HCT116 (cell line): ENCODE data around the gene KCTD1. TPM values are rescaled to one million over a fixed set of nuclear protein-coding genes. Genes with fewer than 3 reads are reported as not detected.
A peak's percentile ranks its signal among the peaks of the same experiment; 100 is the strongest.

Source experiments
- ATAC-seq: fragments of 200-7000 bp; cut with Tn5 transposase; 2 replicates; pipeline ENCODE4 v1.9.1; 2020; ENCODE audit warnings: mild to moderate bottlenecking, moderate library complexity
- BruUV-seq: library from RNA; stranded (reverse); fragments of 400-500 nt; replicated peaks from 2 replicates; lab custom pipeline; 2021; lab: Mats Ljungman, UMichigan
- CTCF ChIA-PET: fragments of 300-600 bp; sonication (Branson Sonifier 250); formaldehyde crosslinking; loops from one replicate; lab custom pipeline; 2021; ENCODE audit warnings: antibody characterized with exemption; lab: Charles Lee
- POLR2A ChIA-PET: fragments of 300-600, 350-600 bp; sonication (Branson Sonifier 250); formaldehyde crosslinking; loops from one replicate; lab custom pipeline; 2021; ENCODE audit warnings: antibody characterized with exemption; lab: Charles Lee
- RAD21 ChIA-PET, 2 experiments: fragments of 300-600 bp; sonication (Branson Sonifier 250); formaldehyde crosslinking; loops; one replicate each; lab custom pipeline; 2023; ENCODE audit warnings: low total read pairs in 2 of 2; ENCODE audit not compliant: uncharacterized antibody in 2 of 2, unreplicated experiment in 2 of 2, low non-redundant PET in 1 of 2; lab: Charles Lee
- DNase-seq: peaks from one replicate; pipeline ENCODE4 v3.0.0-alpha.2; 2010; ENCODE audit warnings: low read depth, low spot score
- H2AFZ ChIP-seq: fragments of 200-600 bp; shearing (Covaris generic), sonication (generic); 2 replicates; pipeline ENCODE4 v1.6.1; 2017; ENCODE audit warnings: low read depth, mixed run types, mixed read lengths, antibody characterized with exemption, low read length; ENCODE audit not compliant: poor library complexity, severe bottlenecking
- H3K27ac ChIP-seq: 2 replicates; pipeline ENCODE4 v1.5.1; 2012; ENCODE audit warnings: low read depth, low read length
- H3K27me3 ChIP-seq: fragments of 200-600 bp; sonication (generic); 2 replicates; pipeline ENCODE4 v1.6.1; 2016; ENCODE audit warnings: mixed run types, low read length, mixed read lengths; ENCODE audit not compliant: insufficient read depth
- H3K36me3 ChIP-seq, 2 experiments: fragments of 200-500 bp in 1 of 2; fragments of 200-600 bp in 1 of 2; sonication (Bioruptor generic) in 1 of 2; sonication (generic) in 1 of 2; 2 replicates each; pipeline versions ENCODE4 v1.5.1 to v1.6.1; 2014 to 2016; ENCODE audit warnings: low read length in 2 of 2, inconsistent platforms in 1 of 2, mixed read lengths in 1 of 2, mixed run types in 1 of 2; ENCODE audit not compliant: insufficient read depth in 2 of 2, control insufficient read depth in 1 of 2
- H3K4me1 ChIP-seq, 2 experiments: fragments of 200-600 bp in 1 of 2; sonication (generic) in 1 of 2; 2 replicates each; pipeline versions ENCODE4 v1.5.1 to v1.6.1; 2012 to 2017; ENCODE audit warnings: low read length in 2 of 2, inconsistent platforms in 1 of 2, mild to moderate bottlenecking in 1 of 2, mixed read lengths in 1 of 2, mixed run types in 1 of 2, moderate library complexity in 1 of 2; ENCODE audit not compliant: insufficient read depth in 2 of 2, control insufficient read depth in 1 of 2
- H3K4me2 ChIP-seq: fragments of 200-600 bp; sonication (generic); 2 replicates; pipeline ENCODE4 v1.6.1; 2017; ENCODE audit warnings: mixed run types, low read length, mixed read lengths
- H3K4me3 ChIP-seq, 2 experiments: fragments of 200-600 bp in 1 of 2; sonication (generic) in 1 of 2; replicated peaks in 1 of 2; 2 replicates each; pipeline ENCODE4 v1.5.1; 2011 to 2016; ENCODE audit warnings: low read length in 2 of 2, control low read depth in 1 of 2, low read depth in 1 of 2, mild to moderate bottlenecking in 1 of 2, mixed read lengths in 1 of 2, mixed run types in 1 of 2
- H3K79me2 ChIP-seq: fragments of 200-600 bp; sonication (generic); 2 replicates; pipeline ENCODE4 v1.6.1; 2017; ENCODE audit warnings: mild to moderate bottlenecking, mixed run types, low read length, moderate library complexity, mixed read lengths; ENCODE audit not compliant: insufficient read depth
- H3K9ac ChIP-seq: fragments of 200-600 bp; sonication (generic); 2 replicates; pipeline ENCODE4 v1.6.1; 2016; ENCODE audit warnings: low read length, mixed read lengths
- H3K9me2 ChIP-seq: fragments of 200-600 bp; sonication (generic), shearing (Covaris generic); 2 replicates; pipeline ENCODE4 v1.6.1; 2017; ENCODE audit warnings: mixed run types, mild to moderate bottlenecking, moderate library complexity; ENCODE audit not compliant: insufficient read depth
- H3K9me3 ChIP-seq, 2 experiments: fragments of 200-500 bp in 1 of 2; fragments of 200-600 bp in 1 of 2; sonication (Bioruptor generic) in 1 of 2; sonication (generic) in 1 of 2; 2 replicates each; pipeline ENCODE4 v1.6.1; 2014 to 2017; ENCODE audit warnings: low read length in 2 of 2, mixed read lengths in 2 of 2, inconsistent platforms in 1 of 2, low read depth in 1 of 2, mild to moderate bottlenecking in 1 of 2, mixed run types in 1 of 2, moderate library complexity in 1 of 2; ENCODE audit not compliant: control insufficient read depth in 1 of 2, insufficient read depth in 1 of 2
- H4K20me1 ChIP-seq: fragments of 200-600 bp; sonication (generic), shearing (Covaris generic); 2 replicates; pipeline ENCODE4 v1.6.1; 2017; ENCODE audit warnings: mixed run types, mild to moderate bottlenecking, moderate library complexity; ENCODE audit not compliant: insufficient read depth
- CBX3 ChIP-seq: IDR thresholded peaks from 2 replicates; pipeline ENCODE4 v1.6.1; 2012; ENCODE audit warnings: low read depth
- CEBPB ChIP-seq: IDR thresholded peaks from 2 replicates; pipeline ENCODE4 v1.6.1; 2012; ENCODE audit warnings: low read depth
- EGR1 ChIP-seq: IDR thresholded peaks from 2 replicates; pipeline ENCODE4 v1.6.1; 2012; ENCODE audit warnings: low read depth
- ELF1 ChIP-seq: IDR thresholded peaks from 2 replicates; pipeline ENCODE4 v1.6.1; 2012; ENCODE audit warnings: low read depth, borderline replicate concordance
- EZH2 ChIP-seq: fragments of 200-600 bp; sonication (generic); IDR thresholded peaks from 2 replicates; pipeline ENCODE4 v1.6.1; 2017; ENCODE audit warnings: antibody characterized with exemption, mixed run types
- JUND ChIP-seq: IDR thresholded peaks from 2 replicates; pipeline ENCODE4 v1.6.1; 2012
- POLR2AphosphoS5 ChIP-seq: IDR thresholded peaks from 2 replicates; pipeline ENCODE4 v1.6.1; 2011; ENCODE audit warnings: mild to moderate bottlenecking, low read depth, low read length, moderate library complexity
- RAD21 ChIP-seq: IDR thresholded peaks from 2 replicates; pipeline ENCODE4 v1.6.1; 2012; ENCODE audit warnings: low read depth, mild to moderate bottlenecking
- SIN3A ChIP-seq: IDR thresholded peaks from 2 replicates; pipeline ENCODE4 v1.6.1; 2012; ENCODE audit warnings: low read depth
- SP1 ChIP-seq: IDR thresholded peaks from 2 replicates; pipeline ENCODE4 v1.6.1; 2012; ENCODE audit warnings: low read depth
- SRF ChIP-seq: IDR thresholded peaks from 2 replicates; pipeline ENCODE4 v1.6.1; 2012; ENCODE audit warnings: low read depth
- TCF7L2 ChIP-seq: IDR thresholded peaks from 2 replicates; pipeline ENCODE4 v1.7.0; 2011; ENCODE audit warnings: borderline replicate concordance, inconsistent platforms; ENCODE audit not compliant: insufficient read depth, insufficient read length; ENCODE audit errors: extremely low read depth
- ZNF274 ChIP-seq: fragments of 200-500 bp; sonication (Bioruptor generic); IDR thresholded peaks from 2 replicates; pipeline ENCODE4 v1.6.1; 2014; ENCODE audit warnings: mild to moderate bottlenecking, low read depth, low read length, inconsistent platforms
- intact Hi-C: fragments of 100-400 bp; cut with micrococcal nuclease; formaldehyde crosslinking; loops from 2 replicates; pipeline ENCODE4 v1.10.0; 2022
- total RNA-seq: library from RNA; stranded (reverse); gene quantifications from one replicate; pipeline ENCODE4 v1.2.1, GENCODE V29; 2021; ENCODE audit not compliant: unreplicated experiment
- TF ChIP-seq, protein P1 (sequence below): IDR thresholded peaks from 2 replicates; pipeline ENCODE4 v1.6.1; 2012
- TF ChIP-seq, protein P2 (sequence below), 3 experiments: fragments of 200-600 bp in 1 of 3; sonication (generic) in 1 of 3; IDR thresholded peaks in 2 of 3; conservative IDR thresholded peaks in 1 of 3; 2 replicates each; pipeline ENCODE4 v1.5.1; 2012 to 2017; ENCODE audit warnings: low read depth in 2 of 3, low read length in 2 of 3, antibody characterized with exemption in 1 of 3, borderline replicate concordance in 1 of 3, control low read depth in 1 of 3, mild to moderate bottlenecking in 1 of 3, mixed read lengths in 1 of 3, mixed run types in 1 of 3, moderate library complexity in 1 of 3; ENCODE audit not compliant: insufficient read depth in 1 of 3
- TF ChIP-seq, protein P3 (sequence below): IDR thresholded peaks from 2 replicates; pipeline ENCODE4 v1.6.1; 2012

The KCTD1 gene
- total RNA-seq, 1 experiment from 2014 or later: 16.8 TPM

DNA sequence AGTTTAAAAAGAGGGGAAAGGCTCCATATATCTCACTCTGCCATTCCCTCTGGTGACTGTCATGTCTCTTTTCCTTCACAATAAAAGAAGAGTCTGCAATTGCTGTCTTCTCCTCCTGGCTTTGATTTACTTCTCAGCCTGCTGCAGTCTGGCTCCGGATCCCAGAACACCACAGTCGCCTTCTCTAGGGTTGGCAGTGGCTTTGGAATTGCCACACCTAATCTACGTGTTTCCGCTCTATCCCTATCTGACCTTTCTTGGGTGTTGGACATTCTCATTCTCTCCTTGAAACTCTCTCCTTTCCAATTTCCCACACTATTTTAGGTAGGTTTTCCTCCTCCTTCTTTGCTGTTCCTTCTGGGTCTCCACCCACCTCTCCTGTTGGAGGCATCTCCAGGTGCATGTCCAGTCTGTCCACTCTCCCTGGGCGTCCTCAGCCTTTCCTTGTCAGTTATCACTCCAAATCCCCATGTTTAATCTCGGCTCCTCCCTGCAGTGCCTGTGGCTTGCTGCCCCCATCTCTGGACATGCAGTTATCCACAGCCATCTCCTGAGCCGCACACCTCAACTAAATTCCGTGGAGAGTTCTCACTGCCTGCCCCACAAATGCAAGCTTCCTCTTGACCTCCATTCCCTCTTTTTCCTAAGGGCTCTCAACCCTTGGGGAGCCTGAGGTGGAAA is 112.8 kb downstream of the KCTD1 start:
- peak overlapping the region; percentile 7 to 35; a peak in 2 of 4 replicates for H3K4me3 ChIP-seq
- ATAC-seq: peak; percentile 29
- peaks cover 15 to 18% of the 10 kb centered on the region in 2 experiments; a peak in 3 of 4 replicates for H3K4me1 ChIP-seq
- TF ChIP-seq SRF (no peak), JUND (no peak), CBX3 (no peak), EGR1 (no peak), SIN3A (no peak), CEBPB (no peak), ZNF274 (no peak), SP1 (no peak), TCF7L2 (no peak), EZH2 (no peak), POLR2AphosphoS5 (no peak), RAD21 (no peak), ELF1 (no peak)
- TF ChIP-seq, protein P1, sequence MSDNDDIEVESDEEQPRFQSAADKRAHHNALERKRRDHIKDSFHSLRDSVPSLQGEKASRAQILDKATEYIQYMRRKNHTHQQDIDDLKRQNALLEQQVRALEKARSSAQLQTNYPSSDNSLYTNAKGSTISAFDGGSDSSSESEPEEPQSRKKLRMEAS: no peak
- TF ChIP-seq, protein P2, sequence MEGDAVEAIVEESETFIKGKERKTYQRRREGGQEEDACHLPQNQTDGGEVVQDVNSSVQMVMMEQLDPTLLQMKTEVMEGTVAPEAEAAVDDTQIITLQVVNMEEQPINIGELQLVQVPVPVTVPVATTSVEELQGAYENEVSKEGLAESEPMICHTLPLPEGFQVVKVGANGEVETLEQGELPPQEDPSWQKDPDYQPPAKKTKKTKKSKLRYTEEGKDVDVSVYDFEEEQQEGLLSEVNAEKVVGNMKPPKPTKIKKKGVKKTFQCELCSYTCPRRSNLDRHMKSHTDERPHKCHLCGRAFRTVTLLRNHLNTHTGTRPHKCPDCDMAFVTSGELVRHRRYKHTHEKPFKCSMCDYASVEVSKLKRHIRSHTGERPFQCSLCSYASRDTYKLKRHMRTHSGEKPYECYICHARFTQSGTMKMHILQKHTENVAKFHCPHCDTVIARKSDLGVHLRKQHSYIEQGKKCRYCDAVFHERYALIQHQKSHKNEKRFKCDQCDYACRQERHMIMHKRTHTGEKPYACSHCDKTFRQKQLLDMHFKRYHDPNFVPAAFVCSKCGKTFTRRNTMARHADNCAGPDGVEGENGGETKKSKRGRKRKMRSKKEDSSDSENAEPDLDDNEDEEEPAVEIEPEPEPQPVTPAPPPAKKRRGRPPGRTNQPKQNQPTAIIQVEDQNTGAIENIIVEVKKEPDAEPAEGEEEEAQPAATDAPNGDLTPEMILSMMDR (IDR thresholded peaks at IDR 0.05 in 2 of 3, conservative IDR thresholded peaks at IDR 0.05 in 1 of 3; ENCODE audit: borderline replicate concordance in 1 of 3, insufficient read depth in 1 of 3, low read depth in 2 of 3, low read length in 2 of 3): no peak
- TF ChIP-seq, protein P3, sequence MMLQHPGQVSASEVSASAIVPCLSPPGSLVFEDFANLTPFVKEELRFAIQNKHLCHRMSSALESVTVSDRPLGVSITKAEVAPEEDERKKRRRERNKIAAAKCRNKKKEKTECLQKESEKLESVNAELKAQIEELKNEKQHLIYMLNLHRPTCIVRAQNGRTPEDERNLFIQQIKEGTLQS: no peak
- no peaks in the 10 kb centered on the region for H3K27me3 ChIP-seq
- DNase-seq: no peak
- no peaks in the 10 kb centered on the region for H4K20me1 ChIP-seq
- 0 out of 2 replicates have a peak overlapping the region, but pooled peaks have one; percentile 22 for H3K9ac ChIP-seq
- H3K79me2 ChIP-seq: no peaks in the 10 kb centered on the region
- H3K9me2 ChIP-seq: no peaks in the 10 kb centered on the region
- H3K36me3 ChIP-seq: no peaks in the 10 kb centered on the region
- BruUV-seq: no TSS peak
- H3K9me3 ChIP-seq: no peaks in the 10 kb centered on the region
- H3K27ac ChIP-seq: no peak overlapping the region
- ChIA-PET CTCF (interaction anchor here (1.0 kb wide), 1 partner anchor 52 kb away, joined by 3 read pairs; no protein-coding TSS in a partner anchor), POLR2A (interaction anchor here (0.8 to 2.6 kb wide), 4 partner anchors 8 to 46 kb away, joined by 3 to 13 read pairs (median 3); no protein-coding TSS in a partner anchor), RAD21 (no interaction called here)
- intact Hi-C loops: no loop called here
- peak overlapping the region; percentile 87 for H2AFZ ChIP-seq
- peak overlapping the region; percentile 69 for H3K4me2 ChIP-seq
